Measurements from ENCODE around the gene PRB4. TPM values are rescaled to one million over a fixed set of nuclear protein-coding genes. Genes with fewer than 3 reads are reported as not detected.

PRB4 gene
- total RNA-seq, 1 experiment from 2014 or later = not detected

GRCh38 chr12:11269607-11270006, 40.6 kb downstream of the PRB4 start, which contains the start of gene PRB3 (continued):
- TF ChIP-seq YY1 (IDR thresholded peaks at IDR 0.05; ENCODE audit: extremely low read depth, insufficient replicate concordance, low read depth, low read length) = no peak
- TF ChIP-seq ELF1 (IDR thresholded peaks at IDR 0.05; ENCODE audit: borderline replicate concordance, low read depth) = no peak
- TF ChIP-seq RAD21 (IDR thresholded peaks at IDR 0.05; ENCODE audit: low read depth) = no peak
- TF ChIP-seq CEBPB (IDR thresholded peaks at IDR 0.05; ENCODE audit: low read depth) = no peak
- no peak for TF ChIP-seq FOSL1 (IDR thresholded peaks at IDR 0.05; ENCODE audit: low read depth)
- no peak for TF ChIP-seq EZH2phosphoT487 (IDR thresholded peaks at IDR 0.05; ENCODE audit: borderline replicate concordance)
- no peak for TF ChIP-seq ZNF274 (IDR thresholded peaks at IDR 0.05; ENCODE audit: low read depth, low read length)
- no peak for TF ChIP-seq SIN3A (IDR thresholded peaks at IDR 0.05; ENCODE audit: low read depth)
- no peak for TF ChIP-seq ZFX (IDR thresholded peaks at IDR 0.05)
- no peak for TF ChIP-seq SRF (IDR thresholded peaks at IDR 0.05; ENCODE audit: low read depth)
- TF ChIP-seq EGR1 (IDR thresholded peaks at IDR 0.05; ENCODE audit: low read depth) = no peak
- TF ChIP-seq EZH2 (IDR thresholded peaks at IDR 0.05) = no peak

GRCh38 chr12:11264501-11264900, 45.7 kb downstream of the PRB4 start:
- Histone ChIP-seq H3K27me3 (ENCODE audit: insufficient read depth, low read length) (peaks cover 3% of the 10 kb centered on the region; the same call in 1 of the 2 replicates), H3K27ac (ENCODE audit: low read depth, low read length) (no peak overlapping the region), H3K4me1 (ENCODE audit: control insufficient read depth in 1 of 2, insufficient read depth in 2 of 2, low read length in 2 of 2) (no peaks in the 10 kb centered on the region), H3K9ac (ENCODE audit: low read length) (no peak overlapping the region), H4K20me1 (ENCODE audit: insufficient read depth) (no peaks in the 10 kb centered on the region), H3K9me3 (ENCODE audit: control insufficient read depth in 1 of 2, insufficient read depth in 1 of 2, low read depth in 1 of 2, low read length in 2 of 2) (no peaks in the 10 kb centered on the region), H3K4me3 (replicated peaks in 1 of 2; ENCODE audit: low read depth in 1 of 2, low read length in 2 of 2) (no peak overlapping the region), H2AFZ (ENCODE audit: low read depth, low read length, poor library complexity, severe bottlenecking) (no peak overlapping the region), H3K4me2 (ENCODE audit: low read length) (no peak overlapping the region), H3K79me2 (ENCODE audit: insufficient read depth, low read length) (no peaks in the 10 kb centered on the region), H3K9me2 (ENCODE audit: insufficient read depth) (no peaks in the 10 kb centered on the region), H3K36me3 (ENCODE audit: control insufficient read depth in 1 of 2, insufficient read depth in 2 of 2, low read length in 2 of 2) (no peaks in the 10 kb centered on the region)
- intact Hi-C loops (cut with micrococcal nuclease) = no loop called here
- DNase-seq (ENCODE audit: low read depth, low spot score) (no peak), ATAC-seq (no peak)
- TF ChIP-seq ATF3 (IDR thresholded peaks at IDR 0.05) = no peak
- no peak for TF ChIP-seq EZH2 (IDR thresholded peaks at IDR 0.05)
- no peak for TF ChIP-seq FOSL1 (IDR thresholded peaks at IDR 0.05; ENCODE audit: low read depth)
- TF ChIP-seq POLR2A (IDR thresholded peaks at IDR 0.05; ENCODE audit: borderline replicate concordance, extremely low read depth, insufficient read depth, insufficient read length) = no peak
- CTCF ChIA-PET = no interaction called here
- RAD21 ChIA-PET (ENCODE audit: low non-redundant PET in 1 of 2, low total read pairs in 2 of 2, uncharacterized antibody in 2 of 2, unreplicated experiment in 2 of 2) = no interaction called here
- POLR2A ChIA-PET = no interaction called here
- BruUV-seq (replicated peaks) = no TSS peak

Other genes with a start within 250 kb of the PRB4 start
- 0.42 TPM for gene TAS2R46, start 248.1 kb downstream of the PRB4 start, total RNA-seq (2021; ENCODE audit: unreplicated experiment)
- gene TAS2R43, start 218.1 kb downstream of the PRB4 start, total RNA-seq (2021; ENCODE audit: unreplicated experiment) = not detected
- gene TAS2R30, start 175.8 kb downstream of the PRB4 start, total RNA-seq (2021; ENCODE audit: unreplicated experiment) = 1.5 TPM
- gene SMIM10L1, start 139.2 kb downstream of the PRB4 start, total RNA-seq (2021; ENCODE audit: unreplicated experiment) = 6.4 TPM
- not detected for gene TAS2R42, start 123.5 kb downstream of the PRB4 start, total RNA-seq (2021; ENCODE audit: unreplicated experiment)
- gene PRB3, start 40.7 kb downstream of the PRB4 start, total RNA-seq (2021; ENCODE audit: unreplicated experiment) = not detected
- not detected for gene PRB2, start 85.1 kb upstream of the PRB4 start, total RNA-seq (2021; ENCODE audit: unreplicated experiment)

Data from HCT116 (cell line).